ENCODE measurements around the gene ROBO2. TPM values are rescaled to one million over a fixed set of nuclear protein-coding genes. Genes with fewer than 3 reads are reported as not detected.

Gene ROBO2
- total RNA-seq, 4 donors from 2014 or later = under 0.01 to 2.9 (median 1.0) TPM

GRCh38 chr3:77460326-77460725, 420.4 kb downstream of the ROBO2 start:
- H3K27ac ChIP-seq = no peak overlapping the region
- H3K36me3 ChIP-seq = no peaks in the 10 kb centered on the region
- no peaks in the 10 kb centered on the region for H3K4me1 ChIP-seq
- no peaks in the 10 kb centered on the region for H3K27me3 ChIP-seq
- ATAC-seq = no peak
- 46 to 68% methylated on average over 3 of the region's 3 CpGs for WGBS, 2 donors (ENCODE audit: low coverage in 1 of 2)
- TF ChIP-seq POLR2AphosphoS5 (IDR thresholded peaks at IDR 0.05) = no peak
- no peak for TF ChIP-seq EP300 (IDR thresholded peaks at IDR 0.05)
- no peak for TF ChIP-seq CTCF (IDR thresholded peaks at IDR 0.05)
- no peak for TF ChIP-seq POLR2A (IDR thresholded peaks at IDR 0.05)
- no peak overlapping the region for H3K4me3 ChIP-seq
- H3K9me3 ChIP-seq = no peaks in the 10 kb centered on the region

GRCh38 chr3:77462951-77463350, 423.1 kb downstream of the ROBO2 start:
- Histone ChIP-seq H3K27ac (no peak overlapping the region), H3K36me3 (no peaks in the 10 kb centered on the region), H3K27me3 (no peaks in the 10 kb centered on the region), H3K9me3 (no peaks in the 10 kb centered on the region), H3K4me3 (no peak overlapping the region), H3K4me1 (peaks cover 0 to 3% (median 0%) of the 10 kb centered on the region in 3 donors)
- ATAC-seq = no peak
- TF ChIP-seq POLR2A (IDR thresholded peaks at IDR 0.05) (no peak), POLR2AphosphoS5 (IDR thresholded peaks at IDR 0.05) (no peak), EP300 (IDR thresholded peaks at IDR 0.05) (no peak), CTCF (IDR thresholded peaks at IDR 0.05) (no peak)
- 0% methylated on average over 1 of the region's 1 CpG for WGBS, 2 donors (ENCODE audit: low coverage in 1 of 2)

- Histone ChIP-seq H3K4me1 (peaks cover 0 to 16% (median 5%) of the 10 kb centered on the region in 3 donors), H3K27ac (no peak overlapping the region), H3K9me3 (no peaks in the 10 kb centered on the region), H3K27me3 (no peaks in the 10 kb centered on the region), H3K36me3 (no peaks in the 10 kb centered on the region), H3K4me3 (no peak overlapping the region)
- no peak for TF ChIP-seq EP300 (IDR thresholded peaks at IDR 0.05)
- TF ChIP-seq POLR2A (IDR thresholded peaks at IDR 0.05) = no peak
- no peak for TF ChIP-seq CTCF (IDR thresholded peaks at IDR 0.05)
- no peak for TF ChIP-seq POLR2AphosphoS5 (IDR thresholded peaks at IDR 0.05)
- 5 to 14% methylated on average over 3 of the region's 3 CpGs for WGBS, 2 donors (ENCODE audit: low coverage in 1 of 2)
- no peak for ATAC-seq
Measured at GRCh38 chr3:77464111-77464688, 424.3 kb downstream of the ROBO2 start.

- H3K9me3 ChIP-seq = no peaks in the 10 kb centered on the region
- no peaks in the 10 kb centered on the region for H3K27me3 ChIP-seq
- ATAC-seq = no peak
- WGBS, 2 donors (ENCODE audit: low coverage in 1 of 2) = 87 to 92% methylated on average over 4 to 5 of the region's 5 CpGs
- H3K36me3 ChIP-seq = no peaks in the 10 kb centered on the region
- TF ChIP-seq EP300 (IDR thresholded peaks at IDR 0.05) = no peak
- no peak for TF ChIP-seq POLR2A (IDR thresholded peaks at IDR 0.05)
- no peak for TF ChIP-seq POLR2AphosphoS5 (IDR thresholded peaks at IDR 0.05)
- no peak for TF ChIP-seq CTCF (IDR thresholded peaks at IDR 0.05)
- peaks cover 0 to 16% (median 5%) of the 10 kb centered on the region in 3 donors for H3K4me1 ChIP-seq
- no peak overlapping the region for H3K27ac ChIP-seq
- H3K4me3 ChIP-seq = no peak overlapping the region
Measured at GRCh38 chr3:77466562-77467115, 426.7 kb downstream of the ROBO2 start.
